K562 (cell line): ENCODE data around the gene VPS16. TPM values are rescaled to one million over a fixed set of nuclear protein-coding genes. Genes with fewer than 3 reads are reported as not detected.

Experiments
- ATF6 ChIP-seq: sonication (generic); formaldehyde crosslinking; IDR thresholded peaks from 2 replicates; pipeline ENCODE4 v1.4.0; 2020; ENCODE audit warnings: mild to moderate bottlenecking, missing genetic modification reagents
- CBX3 ChIP-seq, 2 experiments: IDR thresholded peaks; 1 replicate in 1 of 2; 2 replicates in 1 of 2; pipeline ENCODE4 v1.6.1; 2012; ENCODE audit warnings: inconsistent platforms in 2 of 2, low read length in 2 of 2, borderline replicate concordance in 1 of 2, control low read depth in 1 of 2
- DEAF1 ChIP-seq: fragments of 450-650 bp; formaldehyde crosslinking; IDR thresholded peaks from 2 replicates; pipeline ENCODE4 v1.4.0; 2020; ENCODE audit warnings: mild to moderate bottlenecking, moderate library complexity
- DMBX1 ChIP-seq: fragments of 250-450 bp; sonication (Bioruptor Pico); IDR thresholded peaks from 2 replicates; pipeline ENCODE4 v1.8.0; 2022; ENCODE audit warnings: inconsistent platforms, mild to moderate bottlenecking, moderate library complexity, borderline replicate concordance
- GATA2 ChIP-seq: sonication (generic); formaldehyde crosslinking; IDR thresholded peaks from 2 replicates; pipeline ENCODE4 v1.4.0; 2020; ENCODE audit warnings: mild to moderate bottlenecking, missing genetic modification reagents
- JUNB ChIP-seq: fragments of 450-650 bp; formaldehyde crosslinking; conservative IDR thresholded peaks from 2 replicates; pipeline ENCODE4 v1.4.0; 2020; ENCODE audit warnings: mild to moderate bottlenecking
- RBBP5 ChIP-seq: fragments of 200-600 bp; sonication (generic); IDR thresholded peaks from 2 replicates; pipeline ENCODE4 v1.6.1; 2012; ENCODE audit warnings: borderline replicate concordance, mild to moderate bottlenecking, low read length, control low read depth, inconsistent platforms; ENCODE audit not compliant: insufficient read depth, poor library complexity, severe bottlenecking
- SIN3A ChIP-seq, 2 experiments: fragments of 150-350 bp in 1 of 2; IDR thresholded peaks; 2 replicates each; pipeline ENCODE4 v1.6.1; 2011 to 2016; ENCODE audit warnings: borderline replicate concordance in 2 of 2, low read depth in 2 of 2, low read length in 2 of 2, mild to moderate bottlenecking in 2 of 2, moderate library complexity in 2 of 2; ENCODE audit not compliant: control insufficient read depth in 1 of 2
- SIX5 ChIP-seq, 2 experiments: IDR thresholded peaks; 2 replicates each; pipeline ENCODE4 v1.6.1; 2011; ENCODE audit warnings: low read length in 2 of 2, borderline replicate concordance in 1 of 2, low read depth in 1 of 2, mild to moderate bottlenecking in 1 of 2, moderate library complexity in 1 of 2; ENCODE audit not compliant: insufficient read depth in 1 of 2
- SPI1 ChIP-seq: IDR thresholded peaks from 2 replicates; pipeline ENCODE4 v1.6.1; 2011; ENCODE audit warnings: low read depth, low read length, control low read depth, borderline replicate concordance
- STAT5B ChIP-seq: fragments of 250-450 bp; sonication (Bioruptor Pico); IDR thresholded peaks from 2 replicates; pipeline ENCODE4 v1.8.0; 2021; ENCODE audit warnings: mild to moderate bottlenecking, inconsistent platforms
- TFE3 ChIP-seq: fragments of 450-650 bp; formaldehyde crosslinking; IDR thresholded peaks from 2 replicates; pipeline ENCODE4 v1.4.0; 2020; ENCODE audit warnings: mild to moderate bottlenecking, mixed read lengths
- UBTF ChIP-seq, 2 experiments: IDR thresholded peaks; 2 replicates each; pipeline ENCODE4 v1.6.1; 2012; ENCODE audit warnings: improper control_type of control experiment in 2 of 2, low read depth in 2 of 2, low read length in 2 of 2, borderline replicate concordance in 1 of 2
- ZBTB1 ChIP-seq: sonication (generic); formaldehyde crosslinking; IDR thresholded peaks from 2 replicates; pipeline ENCODE4 v1.8.1; 2023; ENCODE audit warnings: missing genetic modification reagents, low read depth, mild to moderate bottlenecking, borderline replicate concordance
- ZBTB17 ChIP-seq: fragments of 450-650 bp; formaldehyde crosslinking; IDR thresholded peaks from 2 replicates; pipeline ENCODE4 v1.4.0; 2020; ENCODE audit warnings: mild to moderate bottlenecking
- ZNF551 ChIP-seq: fragments of 250-450 bp; sonication (Bioruptor Pico); IDR thresholded peaks from 2 replicates; pipeline ENCODE4 v1.5.0; 2021; ENCODE audit warnings: mild to moderate bottlenecking, moderate library complexity
- ZNF75A ChIP-seq: fragments of 450-650 bp; formaldehyde crosslinking; IDR thresholded peaks from 2 replicates; pipeline ENCODE4 v1.4.0; 2020; ENCODE audit warnings: mild to moderate bottlenecking
- polyA plus RNA-seq, 8 experiments: library from polyadenylated mRNA; depleted of rRNA in 4 of 8; stranded (reverse) in 5 of 8; unstranded in 3 of 8; fragments of >200 nt; fragmentation: Nextera tagmentation in 2 of 8; fragmentation: Illumina TruSeq in 1 of 8; extraction: Ambion mirVana in 2 of 8; extraction: Trizol in 1 of 8; gene quantifications; 2 replicates each; pipeline versions ENCODE4 v1.2.1 to v1.2.3, GENCODE V29; 2011 to 2014; ENCODE audit warnings: inconsistent platforms in 1 of 8, missing spikeins in 1 of 8
- total RNA-seq, 7 experiments: library from RNA; depleted of rRNA in 6 of 7; stranded (reverse); fragments of >200 nt in 6 of 7; fragmentation: Illumina TruSeq in 2 of 7; extraction: Trizol in 2 of 7; gene quantifications; 2 replicates each; pipeline versions ENCODE4 v1.2.1 to v1.2.3, GENCODE V29; 2011 to 2021; ENCODE audit warnings: low replicate concordance in 1 of 7

The VPS16 gene
- total and polyA plus RNA-seq, 9 of the 15 experiments (the other 6 are each of a cell fraction or from before 2014, with no cell fraction given) = 6.8 to 24.7 (median 14.0) TPM

DNA sequence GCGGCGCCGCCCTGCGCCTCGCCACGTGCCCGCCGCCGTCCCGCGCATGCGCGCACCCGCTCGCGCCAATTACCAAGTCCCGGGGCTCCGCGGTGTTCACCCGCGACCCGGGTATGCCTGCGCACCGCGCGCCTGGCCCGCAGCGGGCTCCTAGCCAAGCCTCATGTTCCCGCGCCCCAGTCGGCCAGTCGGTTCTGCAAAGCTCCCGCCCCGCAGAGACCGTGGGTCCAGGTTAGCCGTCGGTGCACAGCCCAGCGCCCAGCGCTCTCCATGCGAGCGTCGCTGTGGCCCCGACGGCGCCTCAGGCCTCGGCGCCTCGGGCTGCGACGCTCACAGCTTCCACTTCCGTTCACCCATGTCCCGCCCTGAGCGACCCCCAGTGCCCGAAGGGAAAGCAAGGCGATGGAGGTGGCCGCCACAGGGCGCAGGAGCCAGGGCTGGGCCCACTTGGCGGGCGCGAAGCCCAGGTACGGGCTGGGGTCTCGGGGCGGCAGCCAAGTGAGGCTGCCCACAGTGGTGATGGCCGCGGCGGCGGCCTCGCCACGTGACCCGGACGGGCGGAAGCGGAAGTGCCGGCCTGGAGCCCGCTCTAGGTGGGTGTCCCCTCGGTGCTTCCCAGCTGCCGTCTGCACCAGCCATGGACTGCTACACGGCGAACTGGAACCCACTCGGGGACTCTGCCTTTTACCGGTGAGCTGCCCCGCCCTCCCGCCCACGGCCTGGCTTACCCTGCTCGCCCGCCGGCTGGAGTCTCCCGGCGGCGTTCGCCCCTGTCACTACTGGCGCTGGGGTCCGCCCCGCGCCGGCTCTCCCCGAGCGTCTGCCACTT, at the start of gene VPS16, which contains the start of gene PCED1A (continued):
- peak in 1 of 2 experiments; percentile 85; a peak in 1 of 4 replicates for TF ChIP-seq SIN3A (IDR thresholded peaks at IDR 0.05; ENCODE audit: borderline replicate concordance in 2 of 2, control insufficient read depth in 1 of 2, low read depth in 2 of 2, low read length in 2 of 2)
- peak; percentile 88 for TF ChIP-seq TFE3 (CRISPR knock-in tag)
- TF ChIP-seq UBTF (IDR thresholded peaks at IDR 0.05; ENCODE audit: borderline replicate concordance in 1 of 2, low read depth in 2 of 2, low read length in 2 of 2) = 0 out of 4 replicates have a peak, but pooled peaks of 1 of the 2 experiments have one; percentile 42
- TF ChIP-seq ZNF551 (CRISPR knock-in tag) = no peak
- no peak for TF ChIP-seq GATA2 (CRISPR knock-in tag)
- TF ChIP-seq CBX3 (IDR thresholded peaks at IDR 0.05; ENCODE audit: borderline replicate concordance in 1 of 2, low read length in 2 of 2) = peak in 1 of 2 experiments; percentile 44; a peak in 1 of 3 replicates
- peak; percentile 64 to 75; a peak in 3 of 4 replicates for TF ChIP-seq SIX5 (IDR thresholded peaks at IDR 0.05; ENCODE audit: borderline replicate concordance in 1 of 2, insufficient read depth in 1 of 2, low read depth in 1 of 2, low read length in 2 of 2)
- no peak for TF ChIP-seq ATF6
- peak; percentile 45; the same call in 1 of the 2 replicates for TF ChIP-seq ZBTB17 (CRISPR knock-in tag)
- peak; percentile 39; the same call in 1 of the 2 replicates for TF ChIP-seq ZBTB1 (CRISPR knock-in tag)
- TF ChIP-seq ZNF75A (CRISPR knock-in tag) = no peak
- TF ChIP-seq DEAF1 (CRISPR knock-in tag) = no peak
- TF ChIP-seq STAT5B (CRISPR knock-in tag) = no peak
- no peak for TF ChIP-seq DMBX1 (CRISPR knock-in tag)
- TF ChIP-seq JUNB (CRISPR knock-in tag) = no peak
- peak; percentile 83 for TF ChIP-seq RBBP5
- peak; percentile 53; the same call in 1 of the 2 replicates for TF ChIP-seq SPI1
